ENCODE data around the gene GLI3. TPM values are rescaled to one million over a fixed set of nuclear protein-coding genes. Genes with fewer than 3 reads are reported as not detected.

GLI3 gene
- total and polyA plus RNA-seq, 10 of the 15 experiments (the other 5 are each of a cell fraction or from before 2014, with no cell fraction given) = 0.01 TPM; not detected in 8

GRCh38 chr7:42207420-42207819, 29.6 kb downstream of the GLI3 start (continued):
- TF ChIP-seq SUZ12 (IDR thresholded peaks at IDR 0.05; ENCODE audit: unreplicated experiment) (no peak), ZNF207 (IDR thresholded peaks at IDR 0.05; ENCODE audit: borderline replicate concordance) (no peak)

DNA sequence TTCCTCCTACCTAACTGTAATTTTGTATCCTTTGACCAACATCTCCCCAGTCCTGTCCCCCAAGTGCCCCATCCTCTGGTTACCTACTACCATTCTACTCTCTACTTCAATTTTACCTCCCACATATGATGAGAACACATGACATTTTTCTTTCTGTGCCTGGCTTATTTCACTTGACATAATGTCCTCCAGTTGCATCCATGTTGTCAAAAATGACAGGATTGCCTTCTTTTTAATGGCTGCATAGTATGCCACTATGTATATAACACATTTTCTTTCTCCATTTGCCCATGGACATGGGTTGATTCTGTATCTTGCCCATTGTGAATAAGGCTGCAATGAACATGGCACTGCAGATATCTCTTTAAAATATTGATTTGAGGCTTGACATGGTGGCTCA, 33.7 kb downstream of the GLI3 start:
- Histone ChIP-seq H3K36me3 (ENCODE audit: control insufficient read depth in 2 of 2, insufficient read depth in 2 of 2, low read length in 1 of 2) (no peaks in the 10 kb centered on the region), H3K27ac (ENCODE audit: control insufficient read depth, insufficient read depth) (no peak overlapping the region), H3K4me3 (no peak overlapping the region), H3K4me2 (ENCODE audit: control insufficient read depth, insufficient read depth) (no peak overlapping the region), H3K27me3 (replicated peaks in 1 of 2; ENCODE audit: control insufficient read depth in 2 of 2, insufficient read depth in 2 of 2, low read length in 1 of 2) (no peaks in the 10 kb centered on the region), H3K9me3 (replicated peaks; ENCODE audit: control insufficient read depth, insufficient read depth, low read length) (no peaks in the 10 kb centered on the region), H4K20me1 (ENCODE audit: control insufficient read depth, insufficient read depth) (no peaks in the 10 kb centered on the region), H3K9ac (ENCODE audit: control insufficient read depth, insufficient read depth, low read length) (no peak overlapping the region), H3K79me2 (ENCODE audit: control insufficient read depth, insufficient read depth, low read length) (no peaks in the 10 kb centered on the region), H3K4me1 (ENCODE audit: control insufficient read depth, insufficient read depth, low read length) (no peaks in the 10 kb centered on the region), H2AFZ (ENCODE audit: control insufficient read depth, low read depth, low read length) (no peak overlapping the region)
- in situ Hi-C loops (cut with MboI) = no loop called here
- FAIRE-seq (no peak), DNase-seq (ENCODE audit: low read depth, low spot score) (no peak), ATAC-seq (no peak)
- SMC1A ChIA-PET (ENCODE audit: uncharacterized antibody, unreplicated experiment) = no interaction called here
- CTCF ChIA-PET = no interaction called here
- RAD21 ChIA-PET (ENCODE audit: unreplicated experiment) = no interaction called here
- intact Hi-C loops (cut with micrococcal nuclease; ENCODE audit: unreplicated experiment) = no loop called here
- TF ChIP-seq TCF7 (IDR thresholded peaks at IDR 0.05; ENCODE audit: borderline replicate concordance) = no peak
- BruUV-seq (replicated peaks) = no TSS peak
- POLR2A ChIA-PET = interaction anchor here (0.6 kb wide), 1 partner anchor 7 kb away, joined by 3 read pairs; no protein-coding TSS in a partner anchor

DNA sequence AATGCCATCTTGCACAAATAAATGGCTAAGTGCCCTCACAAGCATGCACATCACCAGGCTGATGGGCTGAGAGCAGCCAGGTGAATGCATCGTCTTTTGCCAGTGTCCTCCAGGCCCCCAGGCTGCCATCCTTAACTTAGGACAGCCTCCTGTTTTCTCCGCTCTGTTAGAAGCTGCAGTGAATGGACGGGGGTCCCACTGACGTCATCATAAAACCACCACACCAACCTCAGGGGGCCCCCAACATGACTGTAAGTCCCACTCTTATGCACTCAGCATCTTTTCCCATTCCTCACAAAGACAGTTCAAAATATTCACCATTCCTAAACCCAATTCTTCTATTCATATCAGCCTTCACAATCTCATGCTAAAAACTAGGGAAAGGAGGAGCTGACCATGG, 34.4 kb downstream of the GLI3 start:
- DNase-seq (ENCODE audit: low read depth, low spot score) (no peak), ATAC-seq (no peak), FAIRE-seq (no peak)
- ChIA-PET CTCF (no interaction called here), RAD21 (ENCODE audit: unreplicated experiment) (no interaction called here), POLR2A (interaction anchor here (0.6 kb wide), 1 partner anchor 8 kb away, joined by 3 read pairs; no protein-coding TSS in a partner anchor), SMC1A (ENCODE audit: uncharacterized antibody, unreplicated experiment) (no interaction called here)
- Histone ChIP-seq H3K4me3 (no peak overlapping the region), H3K27ac (ENCODE audit: control insufficient read depth, insufficient read depth) (no peak overlapping the region), H3K36me3 (ENCODE audit: control insufficient read depth in 2 of 2, insufficient read depth in 2 of 2, low read length in 1 of 2) (no peaks in the 10 kb centered on the region), H2AFZ (ENCODE audit: control insufficient read depth, low read depth, low read length) (no peak overlapping the region), H3K4me1 (ENCODE audit: control insufficient read depth, insufficient read depth, low read length) (no peaks in the 10 kb centered on the region), H3K79me2 (ENCODE audit: control insufficient read depth, insufficient read depth, low read length) (no peaks in the 10 kb centered on the region), H3K27me3 (replicated peaks in 1 of 2; ENCODE audit: control insufficient read depth in 2 of 2, insufficient read depth in 2 of 2, low read length in 1 of 2) (no peaks in the 10 kb centered on the region), H3K9me3 (replicated peaks; ENCODE audit: control insufficient read depth, insufficient read depth, low read length) (no peaks in the 10 kb centered on the region), H3K9ac (ENCODE audit: control insufficient read depth, insufficient read depth, low read length) (no peak overlapping the region), H3K4me2 (ENCODE audit: control insufficient read depth, insufficient read depth) (no peak overlapping the region), H4K20me1 (ENCODE audit: control insufficient read depth, insufficient read depth) (no peaks in the 10 kb centered on the region)
- intact Hi-C loops (cut with micrococcal nuclease; ENCODE audit: unreplicated experiment) (no loop called here), in situ Hi-C loops (cut with MboI) (no loop called here)
- 40% methylated on average over 4 of the region's 4 CpGs for WGBS (ENCODE audit: insufficient coverage, insufficient replicate concordance, low lambda C conversion rate, missing lambda C conversion rate)
- no TSS peak for BruUV-seq (replicated peaks)
- no peak for TF ChIP-seq TCF12 (IDR thresholded peaks at IDR 0.05; ENCODE audit: low read depth, low read length)
- TF ChIP-seq, protein P1, sequence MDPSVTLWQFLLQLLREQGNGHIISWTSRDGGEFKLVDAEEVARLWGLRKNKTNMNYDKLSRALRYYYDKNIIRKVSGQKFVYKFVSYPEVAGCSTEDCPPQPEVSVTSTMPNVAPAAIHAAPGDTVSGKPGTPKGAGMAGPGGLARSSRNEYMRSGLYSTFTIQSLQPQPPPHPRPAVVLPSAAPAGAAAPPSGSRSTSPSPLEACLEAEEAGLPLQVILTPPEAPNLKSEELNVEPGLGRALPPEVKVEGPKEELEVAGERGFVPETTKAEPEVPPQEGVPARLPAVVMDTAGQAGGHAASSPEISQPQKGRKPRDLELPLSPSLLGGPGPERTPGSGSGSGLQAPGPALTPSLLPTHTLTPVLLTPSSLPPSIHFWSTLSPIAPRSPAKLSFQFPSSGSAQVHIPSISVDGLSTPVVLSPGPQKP (IDR thresholded peaks at IDR 0.05; ENCODE audit: low read depth, low read length) = no peak
- TF ChIP-seq NKRF (conservative IDR thresholded peaks at IDR 0.05) = no peak
- no peak for TF ChIP-seq E2F4 (IDR thresholded peaks at IDR 0.05; ENCODE audit: low read depth, low read length)
- no peak for TF ChIP-seq SUZ12 (IDR thresholded peaks at IDR 0.05; ENCODE audit: unreplicated experiment)
- TF ChIP-seq HDAC2 (IDR thresholded peaks at IDR 0.05) = no peak
- no peak for TF ChIP-seq MTA3 (IDR thresholded peaks at IDR 0.05; ENCODE audit: borderline replicate concordance, low read length)
- no peak for TF ChIP-seq EZH2 (IDR thresholded peaks at IDR 0.05; ENCODE audit: borderline replicate concordance, control insufficient read depth, low read depth, low read length)
- no peak for TF ChIP-seq FOXK2 (IDR thresholded peaks at IDR 0.05)
- TF ChIP-seq HDAC6 (IDR thresholded peaks at IDR 0.05; ENCODE audit: unreplicated experiment) = no peak
- TF ChIP-seq ZBED1 (IDR thresholded peaks at IDR 0.05; ENCODE audit: borderline replicate concordance) = no peak
- no peak for TF ChIP-seq SREBF2 (IDR thresholded peaks at IDR 0.05; ENCODE audit: low read length)
- TF ChIP-seq NBN (IDR thresholded peaks at IDR 0.05) = no peak

Measured in GM12878 (cell line).